ENCODE measurements around the gene GLIPR1L2.

Gene GLIPR1L2

DNA sequence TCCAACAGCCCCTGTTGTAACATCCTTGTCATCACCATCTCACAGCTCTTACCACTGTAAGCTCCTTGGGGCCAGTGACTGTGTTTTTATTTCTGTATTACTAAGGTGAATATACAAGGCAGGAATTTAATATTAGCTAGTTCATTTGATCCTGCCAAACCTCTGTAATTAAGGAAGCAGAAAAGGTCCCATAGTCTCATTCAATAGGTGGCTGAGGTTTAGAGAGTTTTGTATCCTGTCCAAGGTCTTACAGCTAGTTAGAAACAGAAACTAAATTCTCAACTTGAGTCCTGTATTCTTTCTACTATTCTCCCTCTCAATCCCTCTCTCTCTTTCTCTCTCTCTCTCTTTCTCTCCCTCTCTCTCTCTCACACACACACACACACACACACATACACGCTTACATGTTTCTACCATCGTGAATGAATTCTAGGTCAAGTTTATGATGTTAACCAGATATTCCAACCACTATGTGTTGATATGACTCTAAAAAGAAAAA is 89.1 kb downstream of the GLIPR1L2 start:
- no peak for DNase-seq

GRCh38 chr12:75480469-75480949 is 89.6 kb downstream of the GLIPR1L2 start, which contains the start of gene GLIPR1:
TSS of gene GLIPR1 (plus strand) at chr12:75480755. CDS start at chr12:75480881, 126 bp downstream.
- DNase-seq, result no peak

GRCh38 chr12:75481013-75481705 is 90.3 kb downstream of the GLIPR1L2 start:
- DNase-seq, result no peak

GRCh38 chr12:75481774-75482173 is 90.9 kb downstream of the GLIPR1L2 start:
- DNase-seq, result no peak
